ENCODE data around the gene OXGR1.

Gene OXGR1

DNA sequence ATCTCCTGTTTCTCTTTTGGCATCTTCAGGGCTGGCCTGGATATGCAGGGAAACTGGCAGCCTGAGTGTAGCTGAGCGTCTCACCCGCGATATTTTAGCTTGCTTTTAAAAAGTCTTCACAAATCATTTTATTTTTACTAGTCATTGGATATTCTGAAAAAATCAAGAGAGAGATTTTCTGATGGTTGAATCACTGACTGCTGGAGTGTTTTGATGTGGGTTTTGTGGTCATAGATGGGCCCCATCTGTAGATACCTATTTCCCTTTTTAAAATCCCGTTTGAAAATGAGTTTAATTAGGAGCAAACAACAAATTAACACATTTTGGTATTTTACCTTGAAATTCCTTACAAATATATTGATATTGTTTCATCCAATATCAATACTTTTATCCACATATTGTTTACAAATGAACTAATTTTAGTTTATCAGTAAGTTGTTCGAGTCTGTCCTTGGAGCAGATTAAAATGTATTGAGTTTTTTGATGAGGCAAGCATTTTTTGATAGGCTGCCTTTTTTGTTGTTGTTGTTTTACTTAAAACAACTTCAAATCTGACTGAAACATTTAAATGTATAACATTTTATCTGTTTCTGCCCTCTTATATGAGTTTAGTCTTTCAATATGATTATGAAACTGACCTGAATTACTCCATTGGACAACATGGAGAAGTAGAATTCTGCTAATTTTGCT, 21.5 kb upstream of the OXGR1 start:
- no peak for TF ChIP-seq CTCF (IDR thresholded peaks at IDR 0.05)
- no peak overlapping the region for H3K27ac ChIP-seq

GRCh38 chr13:97012251-97013048, 18.2 kb upstream of the OXGR1 start:
- Histone ChIP-seq H3K27ac (no peak overlapping the region), H3K9ac (no peak overlapping the region), H3K79me2 (no peaks in the 10 kb centered on the region), H3K27me3 (ENCODE audit: control insufficient read depth, insufficient read depth, low read length) (no peaks in the 10 kb centered on the region), H3K4me1 (no peaks in the 10 kb centered on the region), H3K36me3 (ENCODE audit: control insufficient read depth, insufficient read depth, low read length) (no peaks in the 10 kb centered on the region), H2AFZ (no peak overlapping the region), H3K9me3 (ENCODE audit: control insufficient read depth, low read length) (no peaks in the 10 kb centered on the region), H3K4me2 (ENCODE audit: low read length) (no peak overlapping the region), H3K4me3 (ENCODE audit: low read depth, low read length) (no peak overlapping the region)
- TF ChIP-seq CTCF (IDR thresholded peaks at IDR 0.05) = no peak

More for the DNA sequence above, 21.5 kb upstream of the OXGR1 start:
- no peaks in the 10 kb centered on the region for H3K36me3 ChIP-seq (ENCODE audit: control insufficient read depth, insufficient read depth, low read length)
- H3K4me3 ChIP-seq (ENCODE audit: low read depth, low read length) = no peak overlapping the region
- no peak overlapping the region for H3K4me2 ChIP-seq (ENCODE audit: low read length)
- no peak overlapping the region for H3K9ac ChIP-seq
- H3K9me3 ChIP-seq (ENCODE audit: control insufficient read depth, low read length) = no peaks in the 10 kb centered on the region
- no peak overlapping the region for H2AFZ ChIP-seq
- H3K79me2 ChIP-seq = no peaks in the 10 kb centered on the region
- no peaks in the 10 kb centered on the region for H3K27me3 ChIP-seq (ENCODE audit: control insufficient read depth, insufficient read depth, low read length)
- H3K4me1 ChIP-seq = no peaks in the 10 kb centered on the region

GRCh38 chr13:97011446-97012131, 17.3 kb upstream of the OXGR1 start:
- no peaks in the 10 kb centered on the region for H3K4me1 ChIP-seq
- no peak for TF ChIP-seq CTCF (IDR thresholded peaks at IDR 0.05)
- H3K9me3 ChIP-seq (ENCODE audit: control insufficient read depth, low read length) = no peaks in the 10 kb centered on the region

GRCh38 chr13:97008643-97009042, 14.4 kb upstream of the OXGR1 start:
- Histone ChIP-seq H3K4me2 (ENCODE audit: low read length) (no peak overlapping the region), H3K36me3 (ENCODE audit: control insufficient read depth, insufficient read depth, low read length) (no peaks in the 10 kb centered on the region), H3K4me3 (ENCODE audit: low read depth, low read length) (no peak overlapping the region), H3K27me3 (ENCODE audit: control insufficient read depth, insufficient read depth, low read length) (no peaks in the 10 kb centered on the region), H3K9ac (no peak overlapping the region), H3K79me2 (no peaks in the 10 kb centered on the region), H3K4me1 (no peaks in the 10 kb centered on the region), H3K27ac (no peak overlapping the region), H3K9me3 (ENCODE audit: control insufficient read depth, low read length) (no peaks in the 10 kb centered on the region), H2AFZ (no peak overlapping the region)
- TF ChIP-seq CTCF (IDR thresholded peaks at IDR 0.05) = no peak

More at GRCh38 chr13:97011446-97012131, 17.3 kb upstream of the OXGR1 start:
- Histone ChIP-seq H3K9ac (no peak overlapping the region), H3K27me3 (ENCODE audit: control insufficient read depth, insufficient read depth, low read length) (no peaks in the 10 kb centered on the region), H3K36me3 (ENCODE audit: control insufficient read depth, insufficient read depth, low read length) (no peaks in the 10 kb centered on the region), H3K27ac (no peak overlapping the region), H3K4me2 (ENCODE audit: low read length) (no peak overlapping the region), H2AFZ (no peak overlapping the region), H3K4me3 (ENCODE audit: low read depth, low read length) (no peak overlapping the region), H3K79me2 (no peaks in the 10 kb centered on the region)
